ENCODE data around the gene EBF3. TPM values are rescaled to one million over a fixed set of nuclear protein-coding genes. Genes with fewer than 3 reads are reported as not detected.

The EBF3 gene
- total RNA-seq, 4 donors from 2014 or later, result 5.5 to 10.4 (median 8.2) TPM

DNA sequence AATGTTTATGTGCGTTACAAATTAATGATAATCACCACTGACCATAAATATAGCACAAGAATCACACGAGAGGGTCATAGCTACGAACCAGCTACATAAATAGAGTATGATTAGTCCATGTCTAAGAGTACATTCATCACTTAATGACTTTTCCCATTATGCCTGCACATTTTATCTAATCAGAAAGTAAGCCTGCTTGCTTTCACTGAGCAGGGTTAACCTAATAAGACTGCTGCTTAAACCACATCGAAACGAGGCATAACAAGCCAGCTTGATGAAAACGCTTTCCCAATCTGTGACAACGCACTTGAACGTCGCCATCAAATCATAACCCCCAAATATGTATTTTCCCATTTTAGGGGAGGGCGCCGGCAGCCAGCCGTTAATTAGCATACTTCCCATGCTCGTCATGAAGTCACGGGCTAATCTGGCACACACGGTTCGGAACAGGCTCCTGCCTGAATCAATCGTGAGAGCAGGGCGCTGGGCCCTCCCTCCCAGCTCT is 71.5 kb downstream of the EBF3 start:
- peak; percentile 37 to 42 for DNase-seq
- peak; percentile 32 to 44 for ATAC-seq
- no peaks in the 10 kb centered on the region for H3K36me3 ChIP-seq
- TF ChIP-seq, protein P1, sequence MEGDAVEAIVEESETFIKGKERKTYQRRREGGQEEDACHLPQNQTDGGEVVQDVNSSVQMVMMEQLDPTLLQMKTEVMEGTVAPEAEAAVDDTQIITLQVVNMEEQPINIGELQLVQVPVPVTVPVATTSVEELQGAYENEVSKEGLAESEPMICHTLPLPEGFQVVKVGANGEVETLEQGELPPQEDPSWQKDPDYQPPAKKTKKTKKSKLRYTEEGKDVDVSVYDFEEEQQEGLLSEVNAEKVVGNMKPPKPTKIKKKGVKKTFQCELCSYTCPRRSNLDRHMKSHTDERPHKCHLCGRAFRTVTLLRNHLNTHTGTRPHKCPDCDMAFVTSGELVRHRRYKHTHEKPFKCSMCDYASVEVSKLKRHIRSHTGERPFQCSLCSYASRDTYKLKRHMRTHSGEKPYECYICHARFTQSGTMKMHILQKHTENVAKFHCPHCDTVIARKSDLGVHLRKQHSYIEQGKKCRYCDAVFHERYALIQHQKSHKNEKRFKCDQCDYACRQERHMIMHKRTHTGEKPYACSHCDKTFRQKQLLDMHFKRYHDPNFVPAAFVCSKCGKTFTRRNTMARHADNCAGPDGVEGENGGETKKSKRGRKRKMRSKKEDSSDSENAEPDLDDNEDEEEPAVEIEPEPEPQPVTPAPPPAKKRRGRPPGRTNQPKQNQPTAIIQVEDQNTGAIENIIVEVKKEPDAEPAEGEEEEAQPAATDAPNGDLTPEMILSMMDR (IDR thresholded peaks at IDR 0.05 in 4 of 5, conservative IDR thresholded peaks at IDR 0.05 in 1 of 5), result no peak
- TF ChIP-seq POLR2A (IDR thresholded peaks at IDR 0.05), result peak in 1 of 2 donors; percentile 22
- intact Hi-C loops (cut with DNase I; ENCODE audit: low total_unique reads), result loop anchor here (5.0 kb wide), 1 partner anchor 65 kb away; no protein-coding TSS in a partner anchor
- in situ Hi-C loops (cut with MboI; ENCODE audit: low sequenced_read_pairs in 4 of 4), result no loop called here
- H3K9me3 ChIP-seq, result no peaks in the 10 kb centered on the region
- no peaks in the 10 kb centered on the region for H3K27me3 ChIP-seq
- H3K27ac ChIP-seq, result peak overlapping the region; percentile 45 to 71 (median 60)
- H3K4me3 ChIP-seq, result no peak overlapping the region
- H3K4me1 ChIP-seq, result peaks cover 23 to 26% of the 10 kb centered on the region in 2 donors

DNA sequence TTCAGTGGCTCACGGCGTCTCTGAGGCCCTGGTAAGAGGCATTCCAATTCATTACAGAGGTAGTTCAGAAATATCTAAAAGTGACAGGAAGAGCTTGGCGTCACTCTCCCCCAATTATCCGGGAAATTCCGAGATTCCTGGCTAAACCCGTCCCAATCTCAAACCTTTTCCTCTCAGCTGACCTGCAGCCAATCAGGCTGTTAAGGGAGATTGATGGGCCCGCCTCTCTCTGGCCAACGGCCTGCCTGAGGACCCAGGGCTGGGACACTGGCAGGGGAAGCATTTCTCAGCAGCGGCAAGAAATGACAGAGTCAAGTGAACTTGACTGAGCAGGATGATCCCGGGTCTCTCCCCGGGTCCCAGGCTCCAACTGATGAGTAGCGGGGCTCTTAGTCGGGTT is 72.3 kb downstream of the EBF3 start:
- ATAC-seq, result peak; percentile 51 to 60
- no peak overlapping the region for H3K4me3 ChIP-seq

DNA sequence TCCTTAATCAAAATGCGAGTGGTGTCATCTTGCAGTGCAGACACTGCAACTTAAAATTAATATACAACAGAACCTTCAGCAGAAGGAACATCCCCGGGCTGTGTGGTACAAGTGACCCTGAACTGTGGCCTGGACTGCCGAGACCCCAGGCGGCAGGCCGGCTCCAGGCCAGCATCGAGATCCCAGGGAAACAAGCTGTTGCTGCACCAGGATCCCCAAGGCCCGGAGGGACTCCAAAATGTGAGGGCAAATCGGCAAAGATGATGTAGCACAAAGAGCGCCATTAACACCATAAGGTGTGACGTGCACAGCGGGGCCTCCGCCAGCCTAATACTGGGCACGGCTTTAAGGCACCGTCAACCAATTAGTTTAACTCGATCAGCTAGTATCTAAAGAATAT is 73.9 kb downstream of the EBF3 start:
- H3K36me3 ChIP-seq, result no peaks in the 10 kb centered on the region
- H3K4me3 ChIP-seq, result no peak overlapping the region
- H3K27me3 ChIP-seq, result no peaks in the 10 kb centered on the region
- no peaks in the 10 kb centered on the region for H3K9me3 ChIP-seq
- in situ Hi-C loops (cut with MboI; ENCODE audit: low sequenced_read_pairs in 4 of 4), result no loop called here
- TF ChIP-seq, protein P1 (IDR thresholded peaks at IDR 0.05 in 4 of 5, conservative IDR thresholded peaks at IDR 0.05 in 1 of 5), result no peak
- no peak for TF ChIP-seq POLR2A (IDR thresholded peaks at IDR 0.05)
- ATAC-seq, result no peak
- intact Hi-C loops (cut with DNase I; ENCODE audit: low total_unique reads), result loop anchor here (5.0 kb wide), 1 partner anchor 67 kb away; no protein-coding TSS in a partner anchor
- H3K4me1 ChIP-seq, result peaks cover 23 to 25% of the 10 kb centered on the region in 2 donors
- peak overlapping the region in 1 of 4 donors; percentile 36 for H3K27ac ChIP-seq
- no peak for DNase-seq

More for the DNA sequence above, 72.3 kb downstream of the EBF3 start:
- Histone ChIP-seq H3K27me3 (no peaks in the 10 kb centered on the region), H3K36me3 (no peaks in the 10 kb centered on the region), H3K27ac (peak overlapping the region; percentile 45 to 71 (median 60)), H3K9me3 (no peaks in the 10 kb centered on the region), H3K4me1 (peaks cover 23 to 26% of the 10 kb centered on the region in 2 donors)
- TF ChIP-seq POLR2A (IDR thresholded peaks at IDR 0.05), result peak in 1 of 2 donors; percentile 16
- TF ChIP-seq, protein P1 (IDR thresholded peaks at IDR 0.05 in 4 of 5, conservative IDR thresholded peaks at IDR 0.05 in 1 of 5), result no peak
- in situ Hi-C loops (cut with MboI; ENCODE audit: low sequenced_read_pairs in 4 of 4) (no loop called here), intact Hi-C loops (cut with DNase I; ENCODE audit: low total_unique reads) (loop anchor here (5.0 kb wide), 1 partner anchor 65 kb away; no protein-coding TSS in a partner anchor)
- DNase-seq, result no peak

DNA sequence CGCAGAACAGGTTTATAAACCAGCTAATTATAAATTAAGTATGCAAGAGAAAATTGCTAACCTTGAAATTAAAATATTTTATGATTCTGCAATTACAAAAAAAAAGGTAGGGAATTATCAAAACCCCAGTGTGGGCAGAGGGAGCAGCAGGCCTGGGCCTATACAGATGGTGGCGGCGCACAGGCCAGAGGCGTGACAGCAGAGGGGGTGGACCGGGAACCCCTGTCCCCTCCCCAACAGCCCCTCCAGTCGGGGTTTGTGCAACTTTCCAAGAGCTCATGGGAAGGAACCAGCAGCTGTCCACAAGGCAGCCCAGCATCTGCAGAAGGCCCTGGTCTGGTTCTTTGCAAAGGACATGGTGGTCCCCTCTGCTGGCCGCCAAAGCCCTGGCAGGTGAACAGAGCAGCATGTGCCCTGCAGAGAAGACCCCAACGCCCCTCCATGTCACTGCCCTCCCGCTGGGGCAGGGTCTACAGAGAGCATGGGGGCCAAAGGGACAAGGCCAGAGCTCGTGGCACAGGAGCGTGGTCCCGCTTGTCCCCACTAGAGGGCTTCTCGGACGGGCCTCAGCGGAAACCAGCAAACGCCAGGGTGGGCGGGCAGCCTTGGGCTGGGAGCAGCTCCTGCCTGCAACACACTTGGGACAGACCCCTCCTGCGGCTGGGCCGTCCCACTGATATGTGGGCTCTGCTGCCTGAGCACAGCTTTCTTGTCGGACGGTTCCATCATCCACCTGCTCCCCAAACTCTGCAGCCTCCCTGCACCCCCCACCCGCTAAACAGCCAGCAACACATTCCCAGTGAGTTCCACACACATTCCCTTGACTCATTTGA is 75.1 kb downstream of the EBF3 start:
- Histone ChIP-seq H3K27ac (peak overlapping the region in 3 of 4 donors; percentile 5 to 12 (median 8)), H3K4me3 (no peak overlapping the region), H3K36me3 (no peaks in the 10 kb centered on the region), H3K4me1 (peaks cover 17 to 21% of the 10 kb centered on the region in 2 donors), H3K27me3 (no peaks in the 10 kb centered on the region), H3K9me3 (no peaks in the 10 kb centered on the region)
- ATAC-seq, result peak; percentile 30 to 34
- TF ChIP-seq, protein P1 (IDR thresholded peaks at IDR 0.05 in 4 of 5, conservative IDR thresholded peaks at IDR 0.05 in 1 of 5), result peak; percentile 33 to 65 (median 56)
- TF ChIP-seq POLR2A (IDR thresholded peaks at IDR 0.05), result no peak
- intact Hi-C loops (cut with DNase I; ENCODE audit: low total_unique reads), result loop anchor here (1.0 to 10.0 kb wide), 3 partner anchors 82 to 854 kb away; no protein-coding TSS in a partner anchor
- peak in 1 of 2 donors; percentile 25 for DNase-seq
- in situ Hi-C loops (cut with MboI; ENCODE audit: low sequenced_read_pairs in 4 of 4), result no loop called here

All from gastrocnemius medialis (tissue), 4 donors.